ENCODE data around the gene CNKSR1. TPM values are rescaled to one million over a fixed set of nuclear protein-coding genes. Genes with fewer than 3 reads are reported as not detected.

CNKSR1 gene
- total RNA-seq, 2 donors from 2014 or later = 0.52 to 1.3 TPM

DNA sequence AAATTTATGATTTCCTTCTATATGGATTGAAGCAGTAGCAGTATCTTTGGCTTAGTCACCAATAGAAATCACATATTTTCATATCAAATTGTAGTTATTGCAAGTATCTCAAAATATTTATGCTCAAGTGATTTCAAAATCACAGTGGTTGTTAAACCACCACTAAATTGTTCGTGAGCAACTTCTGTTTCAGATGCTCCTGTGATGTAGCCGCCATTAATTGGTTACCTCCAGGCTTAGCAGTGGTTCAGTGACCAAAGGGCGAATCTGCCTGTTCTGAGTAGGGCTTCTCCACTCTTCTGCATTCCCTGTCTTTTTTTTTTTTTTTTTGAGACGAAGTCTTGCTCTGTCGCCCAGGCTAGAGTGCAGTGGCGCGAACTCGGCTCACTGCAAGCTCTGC is 1.9 kb upstream of the CNKSR1 start:
- DNase-seq (ENCODE audit: low spot score) = no peak
- no peak overlapping the region for H3K4me3 ChIP-seq
- TF ChIP-seq, protein P1, sequence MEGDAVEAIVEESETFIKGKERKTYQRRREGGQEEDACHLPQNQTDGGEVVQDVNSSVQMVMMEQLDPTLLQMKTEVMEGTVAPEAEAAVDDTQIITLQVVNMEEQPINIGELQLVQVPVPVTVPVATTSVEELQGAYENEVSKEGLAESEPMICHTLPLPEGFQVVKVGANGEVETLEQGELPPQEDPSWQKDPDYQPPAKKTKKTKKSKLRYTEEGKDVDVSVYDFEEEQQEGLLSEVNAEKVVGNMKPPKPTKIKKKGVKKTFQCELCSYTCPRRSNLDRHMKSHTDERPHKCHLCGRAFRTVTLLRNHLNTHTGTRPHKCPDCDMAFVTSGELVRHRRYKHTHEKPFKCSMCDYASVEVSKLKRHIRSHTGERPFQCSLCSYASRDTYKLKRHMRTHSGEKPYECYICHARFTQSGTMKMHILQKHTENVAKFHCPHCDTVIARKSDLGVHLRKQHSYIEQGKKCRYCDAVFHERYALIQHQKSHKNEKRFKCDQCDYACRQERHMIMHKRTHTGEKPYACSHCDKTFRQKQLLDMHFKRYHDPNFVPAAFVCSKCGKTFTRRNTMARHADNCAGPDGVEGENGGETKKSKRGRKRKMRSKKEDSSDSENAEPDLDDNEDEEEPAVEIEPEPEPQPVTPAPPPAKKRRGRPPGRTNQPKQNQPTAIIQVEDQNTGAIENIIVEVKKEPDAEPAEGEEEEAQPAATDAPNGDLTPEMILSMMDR (IDR thresholded peaks at IDR 0.05) = no peak
- no peaks in the 10 kb centered on the region for H3K36me3 ChIP-seq
- H3K27ac ChIP-seq = no peak overlapping the region
- H3K9me3 ChIP-seq = no peaks in the 10 kb centered on the region
- H3K4me1 ChIP-seq = peaks cover 0 to 8% of the 10 kb centered on the region in 2 donors
- H3K27me3 ChIP-seq = no peaks in the 10 kb centered on the region

DNA sequence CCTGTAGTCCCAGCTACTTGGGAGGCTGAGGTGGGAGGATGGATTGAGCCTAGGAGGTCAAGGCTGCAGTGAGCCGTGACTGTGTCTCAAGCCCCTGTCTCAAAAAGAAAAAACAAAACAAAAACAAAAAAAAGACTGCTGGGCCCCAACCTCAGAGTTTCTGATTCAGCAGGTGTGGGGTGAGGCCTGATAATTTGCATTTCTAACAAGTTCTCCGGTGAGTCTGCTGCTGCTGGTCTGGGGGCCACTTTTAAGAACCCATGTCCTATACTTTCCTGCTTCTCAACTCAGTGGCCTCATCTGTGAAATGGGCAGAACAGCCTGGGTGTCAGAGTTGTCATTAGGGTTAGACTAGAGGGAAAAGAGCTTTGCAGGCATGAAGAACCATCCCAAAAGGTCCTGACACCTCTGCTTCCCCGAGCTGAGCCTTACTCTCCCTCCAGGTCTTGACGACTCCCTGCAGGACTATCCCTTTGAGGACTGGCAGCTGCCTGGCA is 2.8 kb downstream of the CNKSR1 start:
- TF ChIP-seq, protein P1 (IDR thresholded peaks at IDR 0.05) = no peak
- H3K4me3 ChIP-seq = no peak overlapping the region
- no peaks in the 10 kb centered on the region for H3K36me3 ChIP-seq
- no peak overlapping the region for H3K27ac ChIP-seq
- H3K9me3 ChIP-seq = no peaks in the 10 kb centered on the region
- H3K27me3 ChIP-seq = no peaks in the 10 kb centered on the region
- DNase-seq (ENCODE audit: low spot score) = no peak
- H3K4me1 ChIP-seq = no peaks in the 10 kb centered on the region

DNA sequence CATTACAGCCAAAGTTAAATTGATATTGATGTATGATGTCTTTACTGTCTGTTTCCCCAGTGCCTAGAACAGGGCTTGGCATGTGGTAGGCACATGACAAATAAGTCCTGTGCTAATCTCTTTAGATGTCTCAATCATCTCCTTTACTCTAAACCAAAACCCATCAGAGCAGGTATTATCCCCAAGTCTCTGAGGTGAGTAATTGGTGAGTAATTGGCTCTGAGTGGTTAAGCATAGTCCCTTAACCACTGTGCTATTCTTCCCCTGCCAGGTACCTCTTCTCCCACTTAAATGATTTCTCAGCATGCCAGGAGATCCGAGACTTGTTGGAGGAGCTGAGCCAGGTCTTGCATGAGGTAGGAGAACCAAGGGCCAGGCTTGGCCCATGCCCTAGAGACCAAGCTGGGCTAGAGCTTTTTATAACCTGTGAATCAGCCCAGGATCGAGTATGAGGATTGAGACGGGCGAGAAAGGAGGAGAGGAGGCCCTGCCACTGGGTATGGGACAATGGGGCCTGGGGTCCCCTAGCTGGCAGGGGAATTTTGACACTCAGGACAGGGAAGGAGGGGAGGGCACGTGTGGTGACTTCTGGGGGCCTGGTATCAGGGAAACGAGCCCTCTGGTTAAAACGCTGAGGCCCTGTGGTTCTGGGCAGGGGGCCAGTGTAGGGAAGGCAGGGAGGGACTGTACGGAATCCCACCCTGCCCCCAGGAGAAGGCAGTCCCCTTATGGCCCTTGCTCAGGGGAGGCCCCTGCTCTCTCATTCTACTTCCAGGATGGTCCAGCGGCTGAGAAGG is 4.5 kb downstream of the CNKSR1 start:
- DNase-seq (ENCODE audit: low spot score) = no peak
- Histone ChIP-seq H3K27me3 (no peaks in the 10 kb centered on the region), H3K9me3 (no peaks in the 10 kb centered on the region), H3K4me3 (no peak overlapping the region), H3K36me3 (no peaks in the 10 kb centered on the region), H3K27ac (no peak overlapping the region), H3K4me1 (no peaks in the 10 kb centered on the region)
- TF ChIP-seq, protein P1 (IDR thresholded peaks at IDR 0.05) = no peak

DNA sequence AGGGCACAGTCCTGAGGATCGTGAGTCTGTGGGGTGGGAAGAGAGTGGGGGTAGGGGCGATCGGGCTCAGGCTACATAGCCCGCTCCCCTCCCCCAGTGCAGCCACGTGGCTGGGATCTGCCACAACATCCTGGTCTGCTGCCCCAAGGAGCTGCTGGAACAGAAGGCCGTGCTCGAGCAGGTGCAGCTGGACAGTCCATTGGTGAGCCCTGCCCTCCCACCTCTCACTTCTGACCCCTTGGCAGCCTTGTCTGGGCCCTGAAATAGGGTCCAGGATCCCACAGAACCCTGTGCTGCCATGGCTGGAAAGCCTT is 5.0 kb downstream of the CNKSR1 start:
- TF ChIP-seq, protein P1 (IDR thresholded peaks at IDR 0.05) = no peak
- no peaks in the 10 kb centered on the region for H3K9me3 ChIP-seq
- H3K36me3 ChIP-seq = no peaks in the 10 kb centered on the region
- H3K27me3 ChIP-seq = no peaks in the 10 kb centered on the region
- H3K4me1 ChIP-seq = no peaks in the 10 kb centered on the region
- no peak for DNase-seq (ENCODE audit: low spot score)
- no peak overlapping the region for H3K4me3 ChIP-seq
- H3K27ac ChIP-seq = no peak overlapping the region

DNA sequence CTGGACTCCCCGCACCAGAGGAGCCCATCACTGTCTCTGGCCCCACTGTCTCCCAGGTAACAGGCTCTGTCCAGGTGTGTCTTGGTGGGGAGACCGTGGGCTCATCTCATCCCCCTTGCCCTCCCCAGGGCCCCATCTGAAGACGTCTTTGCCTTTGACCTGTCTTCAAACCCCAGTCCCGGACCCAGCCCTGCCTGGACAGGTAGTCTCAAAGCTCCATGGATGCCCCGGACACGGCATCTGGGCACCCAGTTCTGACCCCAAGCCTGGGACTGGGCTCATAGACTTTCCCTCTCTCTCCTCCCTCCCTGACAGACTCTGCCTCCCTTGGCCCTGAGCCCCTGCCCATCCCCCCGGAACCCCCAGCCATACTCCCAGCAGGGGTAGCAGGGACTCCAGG is 6.8 kb downstream of the CNKSR1 start:
- Histone ChIP-seq H3K36me3 (no peaks in the 10 kb centered on the region), H3K27me3 (no peaks in the 10 kb centered on the region), H3K4me1 (no peaks in the 10 kb centered on the region), H3K4me3 (no peak overlapping the region), H3K9me3 (no peaks in the 10 kb centered on the region), H3K27ac (no peak overlapping the region)
- DNase-seq (ENCODE audit: low spot score) = no peak
- TF ChIP-seq, protein P1 (IDR thresholded peaks at IDR 0.05) = no peak

DNA sequence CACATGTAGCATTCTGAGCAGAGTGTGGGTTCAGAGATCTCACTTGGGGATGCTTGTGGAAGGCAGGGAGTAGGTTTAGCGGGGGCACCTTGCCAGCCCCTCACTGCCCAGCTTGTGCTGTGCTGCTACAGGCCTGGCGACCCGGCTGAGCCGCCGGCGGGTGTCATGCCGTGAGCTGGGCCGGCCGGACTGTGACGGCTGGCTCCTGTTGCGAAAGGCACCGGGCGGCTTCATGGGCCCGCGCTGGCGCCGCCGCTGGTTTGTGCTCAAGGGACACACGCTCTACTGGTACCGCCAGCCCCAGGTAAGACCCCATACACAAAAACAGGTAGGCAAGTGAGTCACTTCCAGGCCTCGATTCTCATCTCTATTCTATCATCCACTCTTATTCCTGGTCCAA is 7.6 kb downstream of the CNKSR1 start:
- DNase-seq (ENCODE audit: low spot score) = no peak
- TF ChIP-seq, protein P1 (IDR thresholded peaks at IDR 0.05) = no peak
- H3K27me3 ChIP-seq = no peaks in the 10 kb centered on the region
- H3K9me3 ChIP-seq = no peaks in the 10 kb centered on the region
- H3K4me3 ChIP-seq = no peak overlapping the region
- no peak overlapping the region for H3K27ac ChIP-seq
- H3K4me1 ChIP-seq = no peaks in the 10 kb centered on the region
- H3K36me3 ChIP-seq = no peaks in the 10 kb centered on the region
